ENCODE measurements around the gene SLC25A4.

- TF ChIP-seq POLR2A (IDR thresholded peaks at IDR 0.05; ENCODE audit: low read depth, low read length), result no peak
- TF ChIP-seq POLR2AphosphoS5 (IDR thresholded peaks at IDR 0.05; ENCODE audit: low read depth, low read length), result no peak
- no peak for TF ChIP-seq SPI1 (IDR thresholded peaks at IDR 0.05; ENCODE audit: low read depth, low read length)
- TF ChIP-seq PAX5 (IDR thresholded peaks at IDR 0.05; ENCODE audit: insufficient read depth, low read length, severe bottlenecking), result no peak
- no peak for TF ChIP-seq TAF1 (IDR thresholded peaks at IDR 0.05; ENCODE audit: low read depth, low read length)
- no peak for TF ChIP-seq POU2F2 (IDR thresholded peaks at IDR 0.05; ENCODE audit: low read depth, low read length)
Observed at GRCh38 chr4:185196437-185196836, 53.4 kb downstream of the SLC25A4 start.

All from GM12891 (cell line).